ENCODE data around the gene ZC3H12D. TPM values are rescaled to one million over a fixed set of nuclear protein-coding genes. Genes with fewer than 3 reads are reported as not detected.

The ZC3H12D gene
- total and polyA plus RNA-seq, 9 donors: 0.15 to 1.3 (median 0.45) TPM

DNA sequence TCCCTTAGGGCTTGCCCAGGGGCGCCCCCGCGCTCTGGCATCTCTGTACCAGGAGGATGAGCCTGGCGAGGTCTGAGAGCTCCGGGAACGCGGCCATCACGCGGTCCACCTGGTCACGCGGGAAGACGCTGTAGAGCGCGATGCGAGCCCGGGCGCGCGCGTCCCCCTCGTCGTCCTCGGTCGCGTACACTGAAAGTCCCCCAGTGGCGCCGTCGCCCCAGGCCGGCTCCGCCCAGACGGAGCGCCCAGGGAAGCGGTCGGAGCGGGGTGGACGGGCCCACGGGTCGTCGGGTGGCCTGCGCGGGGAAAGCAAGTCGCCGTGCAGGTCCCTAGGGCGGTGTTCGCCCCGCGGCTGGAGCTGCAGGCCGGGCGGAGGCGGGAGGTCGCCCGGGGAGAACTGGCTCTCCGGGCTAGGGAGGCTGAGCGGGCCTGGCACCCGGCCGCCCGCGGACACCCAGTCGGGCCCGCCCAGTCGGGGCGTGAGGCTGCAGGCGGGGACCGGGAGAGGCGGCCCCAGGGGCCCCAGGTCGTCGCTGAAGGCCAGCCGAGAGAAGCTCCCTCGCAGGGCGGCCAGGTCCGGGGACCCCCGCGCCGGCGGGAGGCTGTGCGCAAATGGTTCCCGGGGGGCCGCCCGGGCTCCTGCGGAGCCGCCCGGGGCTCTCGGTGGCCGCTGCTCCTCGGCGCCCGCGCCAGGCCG, 34.0 kb downstream of the ZC3H12D start:
- DNase-seq: peak in 3 of 5 donors; percentile 32 to 57 (median 45)

DNA sequence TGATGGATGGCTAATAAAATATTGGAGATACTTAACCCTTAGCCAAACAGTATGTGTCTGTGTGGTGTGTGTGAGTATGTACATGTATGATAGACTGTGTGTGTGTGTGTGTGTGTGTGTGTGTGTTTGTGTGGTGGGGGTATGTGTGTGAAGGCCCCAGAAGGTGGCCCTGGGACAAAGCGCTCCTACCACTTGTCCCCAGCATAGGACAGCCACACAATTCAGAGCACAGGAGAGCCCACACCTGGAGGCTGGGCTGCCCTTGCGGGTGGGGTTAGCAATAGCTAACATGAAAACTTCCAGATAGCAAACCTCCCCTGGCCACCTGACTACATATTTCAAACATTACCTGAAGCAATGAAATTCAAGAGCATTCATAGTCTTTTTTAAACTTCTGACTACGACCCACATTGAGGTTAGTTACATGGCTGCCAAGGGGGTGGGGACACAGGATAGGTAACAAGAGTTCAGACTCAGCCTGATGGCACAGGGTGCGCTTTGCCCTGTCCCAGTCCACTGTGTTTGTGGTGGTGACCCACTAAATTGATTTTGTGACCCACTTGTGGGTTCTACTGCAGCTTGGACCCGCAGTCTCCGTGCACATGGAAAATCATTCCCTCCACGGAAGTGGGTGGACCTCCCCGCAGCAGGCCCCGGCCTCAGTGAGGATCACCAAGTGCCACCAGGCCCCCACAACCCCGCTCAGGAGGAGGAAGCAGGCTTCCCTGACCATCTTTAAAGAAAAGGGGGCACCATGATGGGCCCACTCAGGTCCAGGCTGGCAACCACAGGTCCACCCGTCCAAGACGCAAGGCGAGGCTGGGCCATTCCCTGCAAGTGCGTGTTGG, 34.8 kb downstream of the ZC3H12D start:
- peak overlapping the region; percentile 41 for H3K4me3 ChIP-seq
- H3K9me3 ChIP-seq: no peaks in the 10 kb centered on the region
- H3K36me3 ChIP-seq: no peaks in the 10 kb centered on the region
- H3K4me1 ChIP-seq (ENCODE audit: insufficient read depth): peaks cover 12% of the 10 kb centered on the region
- intact Hi-C loops (cut with DNase I): no loop called here
- 90 to 95% (median 92%) methylated on average over 14 of the region's 14 CpGs for WGBS, 3 donors
- no peak overlapping the region for H3K27ac ChIP-seq
- TF ChIP-seq, protein P1, sequence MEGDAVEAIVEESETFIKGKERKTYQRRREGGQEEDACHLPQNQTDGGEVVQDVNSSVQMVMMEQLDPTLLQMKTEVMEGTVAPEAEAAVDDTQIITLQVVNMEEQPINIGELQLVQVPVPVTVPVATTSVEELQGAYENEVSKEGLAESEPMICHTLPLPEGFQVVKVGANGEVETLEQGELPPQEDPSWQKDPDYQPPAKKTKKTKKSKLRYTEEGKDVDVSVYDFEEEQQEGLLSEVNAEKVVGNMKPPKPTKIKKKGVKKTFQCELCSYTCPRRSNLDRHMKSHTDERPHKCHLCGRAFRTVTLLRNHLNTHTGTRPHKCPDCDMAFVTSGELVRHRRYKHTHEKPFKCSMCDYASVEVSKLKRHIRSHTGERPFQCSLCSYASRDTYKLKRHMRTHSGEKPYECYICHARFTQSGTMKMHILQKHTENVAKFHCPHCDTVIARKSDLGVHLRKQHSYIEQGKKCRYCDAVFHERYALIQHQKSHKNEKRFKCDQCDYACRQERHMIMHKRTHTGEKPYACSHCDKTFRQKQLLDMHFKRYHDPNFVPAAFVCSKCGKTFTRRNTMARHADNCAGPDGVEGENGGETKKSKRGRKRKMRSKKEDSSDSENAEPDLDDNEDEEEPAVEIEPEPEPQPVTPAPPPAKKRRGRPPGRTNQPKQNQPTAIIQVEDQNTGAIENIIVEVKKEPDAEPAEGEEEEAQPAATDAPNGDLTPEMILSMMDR (IDR thresholded peaks at IDR 0.05): no peak
- no peak for DNase-seq
- no peaks in the 10 kb centered on the region for H3K27me3 ChIP-seq

More for the DNA sequence above, 34.0 kb downstream of the ZC3H12D start:
- Histone ChIP-seq H3K27ac (no peak overlapping the region), H3K4me1 (ENCODE audit: insufficient read depth) (peaks cover 12% of the 10 kb centered on the region), H3K36me3 (no peaks in the 10 kb centered on the region), H3K9me3 (no peaks in the 10 kb centered on the region), H3K27me3 (no peaks in the 10 kb centered on the region), H3K4me3 (peak overlapping the region; percentile 41)
- WGBS, 3 donors: 5 to 19% (median 7%) methylated on average over 22 to 89 of the region's 89 CpGs
- TF ChIP-seq, protein P1 (IDR thresholded peaks at IDR 0.05): no peak
- no peak for TF ChIP-seq EP300 (IDR thresholded peaks at IDR 0.05)
- TF ChIP-seq POLR2A (IDR thresholded peaks at IDR 0.05): no peak
- intact Hi-C loops (cut with DNase I): no loop called here

DNA sequence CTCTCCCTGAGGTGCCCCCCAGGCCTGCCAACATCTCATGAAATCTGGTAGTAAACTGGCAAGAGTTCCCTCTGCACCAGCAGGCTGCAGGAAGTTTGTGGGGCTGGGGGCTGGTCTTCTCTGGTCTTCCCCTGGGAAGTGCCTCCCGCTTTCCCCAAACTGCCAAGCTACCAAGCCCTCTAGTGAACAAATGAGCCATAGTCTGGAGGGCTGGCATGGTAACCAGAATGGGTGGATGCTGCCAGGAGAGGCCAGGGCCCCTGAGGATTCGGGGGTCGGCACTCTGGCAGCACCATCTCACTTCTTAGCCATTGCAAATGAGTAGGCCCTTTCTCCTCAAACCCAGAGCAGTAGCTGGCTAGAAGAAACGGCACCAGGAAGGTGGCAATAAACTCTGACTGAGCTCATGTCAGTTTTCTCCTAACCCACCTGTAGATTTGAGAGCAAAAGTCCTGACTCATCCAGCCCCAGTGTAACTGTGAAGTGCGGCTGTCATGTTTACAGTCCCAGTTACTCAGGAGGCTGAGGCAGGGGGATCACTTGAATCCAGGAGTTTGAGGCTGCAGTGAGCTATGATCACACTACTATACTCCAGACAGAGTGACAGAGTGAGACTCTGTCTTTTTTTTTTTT, 35.9 kb downstream of the ZC3H12D start:
- no peaks in the 10 kb centered on the region for H3K9me3 ChIP-seq
- no peak overlapping the region for H3K4me3 ChIP-seq
- no peak for TF ChIP-seq EP300 (IDR thresholded peaks at IDR 0.05)
- TF ChIP-seq POLR2A (IDR thresholded peaks at IDR 0.05): no peak
- TF ChIP-seq, protein P1 (IDR thresholded peaks at IDR 0.05): no peak
- DNase-seq: no peak
- 94 to 96% (median 94%) methylated on average over 5 of the region's 5 CpGs for WGBS, 3 donors
- no peaks in the 10 kb centered on the region for H3K27me3 ChIP-seq
- intact Hi-C loops (cut with DNase I): no loop called here
- peaks cover 7% of the 10 kb centered on the region for H3K4me1 ChIP-seq (ENCODE audit: insufficient read depth)
- no peaks in the 10 kb centered on the region for H3K36me3 ChIP-seq
- H3K27ac ChIP-seq: no peak overlapping the region

DNA sequence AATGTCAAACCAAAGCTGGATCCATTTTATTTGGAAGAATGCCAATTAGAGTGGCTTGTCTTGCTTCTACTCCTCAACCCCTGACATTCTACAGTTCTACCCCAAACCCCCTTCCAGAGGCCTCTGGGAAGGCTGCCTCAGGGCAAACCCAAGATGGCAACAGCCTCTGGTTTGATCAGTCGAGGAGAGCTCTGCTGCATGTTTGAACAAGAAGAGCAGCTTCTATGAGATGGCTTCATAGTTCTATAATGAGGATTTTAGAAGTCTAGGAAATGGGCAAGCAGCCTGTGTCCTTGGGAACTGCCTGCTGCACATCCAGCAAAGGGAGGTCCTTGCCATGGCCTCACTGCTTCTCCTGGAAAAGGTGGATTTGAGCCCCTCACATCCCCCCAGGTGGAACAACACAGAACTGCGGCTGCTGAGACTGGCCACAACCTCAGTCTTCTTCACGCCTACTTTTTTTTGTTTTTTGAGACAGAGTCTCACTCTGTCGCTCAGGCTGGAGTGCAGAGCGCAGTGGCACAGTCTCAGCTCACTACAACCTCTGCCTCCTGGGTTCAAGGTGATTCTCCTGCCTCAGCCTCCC, 37.9 kb downstream of the ZC3H12D start:
- TF ChIP-seq, protein P1 (IDR thresholded peaks at IDR 0.05): no peak
- no peak for TF ChIP-seq EP300 (IDR thresholded peaks at IDR 0.05)
- no peak for TF ChIP-seq POLR2A (IDR thresholded peaks at IDR 0.05)
- DNase-seq: no peak
- H3K27me3 ChIP-seq: no peaks in the 10 kb centered on the region
- H3K4me1 ChIP-seq (ENCODE audit: insufficient read depth): peaks cover 9% of the 10 kb centered on the region
- no peaks in the 10 kb centered on the region for H3K36me3 ChIP-seq
- H3K9me3 ChIP-seq: no peaks in the 10 kb centered on the region
- no peak overlapping the region for H3K4me3 ChIP-seq
- H3K27ac ChIP-seq: no peak overlapping the region
- 93 to 94% (median 93%) methylated on average over 5 of the region's 5 CpGs for WGBS, 3 donors
- intact Hi-C loops (cut with DNase I): no loop called here
